GM21619 (cell line): ENCODE measurements around the gene ACOX3.

ENCODE experiments used
- ATAC-seq: cut with Tn5 transposase; IDR thresholded peaks from one replicate; pipeline ENCODE4 v1.9.1; 2021; ENCODE audit not compliant: unreplicated experiment

The ACOX3 gene

GRCh38 chr4:8325291-8325973 is 115.1 kb downstream of the ACOX3 start:
- no peak for ATAC-seq

GRCh38 chr4:8324640-8325239 is 115.8 kb downstream of the ACOX3 start:
- ATAC-seq, result no peak

GRCh38 chr4:8323947-8324555 is 116.5 kb downstream of the ACOX3 start:
- no peak for ATAC-seq

GRCh38 chr4:8322794-8323704 is 117.5 kb downstream of the ACOX3 start:
- ATAC-seq, result no peak

GRCh38 chr4:8321771-8322170 is 118.8 kb downstream of the ACOX3 start:
- no peak for ATAC-seq

GRCh38 chr4:8321220-8321619 is 119.3 kb downstream of the ACOX3 start:
- no peak for ATAC-seq

- ATAC-seq, result no peak
Measured at GRCh38 chr4:8320386-8320750, 120.2 kb downstream of the ACOX3 start.

- no peak for ATAC-seq
Measured at GRCh38 chr4:8319731-8320385, 120.7 kb downstream of the ACOX3 start.

- ATAC-seq, result no peak
Measured at GRCh38 chr4:8319061-8319460, 121.5 kb downstream of the ACOX3 start.

- ATAC-seq, result no peak
Measured at GRCh38 chr4:8318509-8318908, 122.0 kb downstream of the ACOX3 start.

- no peak for ATAC-seq
Measured at GRCh38 chr4:8317474-8317873, 123.0 kb downstream of the ACOX3 start.

GRCh38 chr4:8316911-8317351 is 123.6 kb downstream of the ACOX3 start:
- no peak for ATAC-seq
